Neuron (in vitro differentiated cells): Measurements from ENCODE around the gene CCDC88C.

ENCODE experiments used
- H2AFZ ChIP-seq: one replicate; pipeline ENCODE4 v1.6.1; 2013; ENCODE audit warnings: low read depth, mild to moderate bottlenecking, inconsistent platforms, low read length, moderate library complexity
- H3K27me3 ChIP-seq: one replicate; pipeline ENCODE4 v1.6.1; 2013; ENCODE audit warnings: low read length; ENCODE audit not compliant: insufficient read depth
- H3K36me3 ChIP-seq: one replicate; pipeline ENCODE4 v1.6.1; 2013; ENCODE audit warnings: low read length; ENCODE audit not compliant: insufficient read depth
- H3K4me1 ChIP-seq: one replicate; pipeline ENCODE4 v1.6.1; 2013; ENCODE audit warnings: low read length; ENCODE audit not compliant: insufficient read depth
- H3K4me3 ChIP-seq: 2 replicates; pipeline ENCODE4 v1.5.1; 2013; ENCODE audit warnings: mild to moderate bottlenecking, low read length, moderate library complexity
- H3K9me3 ChIP-seq: one replicate; pipeline ENCODE4 v1.6.1; 2013; ENCODE audit warnings: low read length

CCDC88C gene

GRCh38 chr14:91346838-91347173 lies 70.8 kb downstream of the CCDC88C start:
- Histone ChIP-seq H3K9me3 (no peaks in the 10 kb centered on the region), H3K27me3 (no peaks in the 10 kb centered on the region), H3K4me3 (no peak overlapping the region), H3K4me1 (peaks cover 12% of the 10 kb centered on the region), H2AFZ (no peak overlapping the region), H3K36me3 (no peaks in the 10 kb centered on the region)

GRCh38 chr14:91344096-91344495 lies 73.5 kb downstream of the CCDC88C start:
- H3K9me3 ChIP-seq = no peaks in the 10 kb centered on the region
- no peaks in the 10 kb centered on the region for H3K27me3 ChIP-seq
- H2AFZ ChIP-seq = no peak overlapping the region
- H3K36me3 ChIP-seq = peaks cover 10% of the 10 kb centered on the region
- H3K4me3 ChIP-seq = no peak overlapping the region
- peaks cover 8% of the 10 kb centered on the region for H3K4me1 ChIP-seq

GRCh38 chr14:91343051-91343450 lies 74.6 kb downstream of the CCDC88C start:
- Histone ChIP-seq H3K9me3 (no peaks in the 10 kb centered on the region), H3K27me3 (no peaks in the 10 kb centered on the region), H2AFZ (no peak overlapping the region), H3K4me3 (no peak overlapping the region), H3K4me1 (no peaks in the 10 kb centered on the region), H3K36me3 (peaks cover 20% of the 10 kb centered on the region)

- H3K36me3 ChIP-seq = peaks cover 28% of the 10 kb centered on the region
- no peaks in the 10 kb centered on the region for H3K27me3 ChIP-seq
- H3K4me1 ChIP-seq = no peaks in the 10 kb centered on the region
- H2AFZ ChIP-seq = no peak overlapping the region
- H3K4me3 ChIP-seq = no peak overlapping the region
- H3K9me3 ChIP-seq = no peaks in the 10 kb centered on the region
Measured at GRCh38 chr14:91342206-91342760, 75.3 kb downstream of the CCDC88C start.

GRCh38 chr14:91341751-91342154 lies 75.9 kb downstream of the CCDC88C start:
- Histone ChIP-seq H3K9me3 (no peaks in the 10 kb centered on the region), H2AFZ (no peak overlapping the region), H3K4me1 (no peaks in the 10 kb centered on the region), H3K4me3 (no peak overlapping the region), H3K36me3 (peaks cover 33% of the 10 kb centered on the region), H3K27me3 (no peaks in the 10 kb centered on the region)

- no peaks in the 10 kb centered on the region for H3K4me1 ChIP-seq
- H2AFZ ChIP-seq = no peak overlapping the region
- H3K4me3 ChIP-seq = no peak overlapping the region
- H3K9me3 ChIP-seq = no peaks in the 10 kb centered on the region
- no peaks in the 10 kb centered on the region for H3K27me3 ChIP-seq
- H3K36me3 ChIP-seq = peaks cover 37% of the 10 kb centered on the region
Measured at GRCh38 chr14:91341334-91341733, 76.3 kb downstream of the CCDC88C start.

GRCh38 chr14:91339671-91340369 lies 77.8 kb downstream of the CCDC88C start:
- Histone ChIP-seq H3K4me3 (no peak overlapping the region), H2AFZ (no peak overlapping the region), H3K27me3 (no peaks in the 10 kb centered on the region), H3K36me3 (peaks cover 48% of the 10 kb centered on the region), H3K9me3 (no peaks in the 10 kb centered on the region), H3K4me1 (no peaks in the 10 kb centered on the region)

- H3K27me3 ChIP-seq = no peaks in the 10 kb centered on the region
- H3K4me3 ChIP-seq = no peak overlapping the region
- H3K4me1 ChIP-seq = no peaks in the 10 kb centered on the region
- H3K36me3 ChIP-seq = peaks cover 55% of the 10 kb centered on the region
- H2AFZ ChIP-seq = no peak overlapping the region
- no peaks in the 10 kb centered on the region for H3K9me3 ChIP-seq
Measured at GRCh38 chr14:91339076-91339475, 78.5 kb downstream of the CCDC88C start.

GRCh38 chr14:91338379-91338778 lies 79.2 kb downstream of the CCDC88C start:
- H3K4me1 ChIP-seq = no peaks in the 10 kb centered on the region
- H2AFZ ChIP-seq = no peak overlapping the region
- H3K4me3 ChIP-seq = no peak overlapping the region
- H3K36me3 ChIP-seq = peaks cover 62% of the 10 kb centered on the region
- H3K9me3 ChIP-seq = no peaks in the 10 kb centered on the region
- H3K27me3 ChIP-seq = no peaks in the 10 kb centered on the region

- H3K9me3 ChIP-seq = no peaks in the 10 kb centered on the region
- peaks cover 65% of the 10 kb centered on the region for H3K36me3 ChIP-seq
- H3K27me3 ChIP-seq = no peaks in the 10 kb centered on the region
- H2AFZ ChIP-seq = no peak overlapping the region
- H3K4me3 ChIP-seq = no peak overlapping the region
- no peaks in the 10 kb centered on the region for H3K4me1 ChIP-seq
Measured at GRCh38 chr14:91337699-91338335, 79.8 kb downstream of the CCDC88C start.

GRCh38 chr14:91336093-91336450 lies 81.5 kb downstream of the CCDC88C start:
- Histone ChIP-seq H3K36me3 (peaks cover 65% of the 10 kb centered on the region), H3K4me1 (no peaks in the 10 kb centered on the region), H3K9me3 (no peaks in the 10 kb centered on the region), H2AFZ (no peak overlapping the region), H3K27me3 (no peaks in the 10 kb centered on the region), H3K4me3 (no peak overlapping the region)

GRCh38 chr14:91335191-91336092 lies 82.2 kb downstream of the CCDC88C start:
- Histone ChIP-seq H2AFZ (no peak overlapping the region), H3K36me3 (peaks cover 65% of the 10 kb centered on the region), H3K27me3 (no peaks in the 10 kb centered on the region), H3K4me3 (no peak overlapping the region), H3K9me3 (no peaks in the 10 kb centered on the region), H3K4me1 (no peaks in the 10 kb centered on the region)

GRCh38 chr14:91333650-91334039 lies 84.0 kb downstream of the CCDC88C start:
- H3K36me3 ChIP-seq = peaks cover 50% of the 10 kb centered on the region
- H2AFZ ChIP-seq = no peak overlapping the region
- no peaks in the 10 kb centered on the region for H3K9me3 ChIP-seq
- no peak overlapping the region for H3K4me3 ChIP-seq
- no peaks in the 10 kb centered on the region for H3K4me1 ChIP-seq
- H3K27me3 ChIP-seq = no peaks in the 10 kb centered on the region
